DOHH2 (cell line): ENCODE results near the gene PKD2L1.
A peak's percentile ranks its signal among the peaks of the same experiment; 100 is the strongest.

Experiments used
- H3F3A ChIP-seq: fragments of 200-600 bp; sonication (generic), shearing (Covaris generic); 2 replicates; pipeline ENCODE4 v1.6.0; 2016; ENCODE audit warnings: antibody characterized with exemption, mild to moderate bottlenecking; ENCODE audit not compliant: control insufficient read depth, insufficient read depth
- H3K27ac ChIP-seq: fragments of 200-600 bp; sonication (generic); 2 replicates; pipeline ENCODE4 v1.5.1; 2014; ENCODE audit warnings: low read depth, mild to moderate bottlenecking, low read length, moderate library complexity
- H3K27me3 ChIP-seq: fragments of 200-600 bp; sonication (generic); 2 replicates; pipeline ENCODE4 v1.6.1; 2014; ENCODE audit warnings: mild to moderate bottlenecking, low read length, mixed read lengths; ENCODE audit not compliant: control insufficient read depth
- H3K36me3 ChIP-seq: fragments of 200-600 bp; sonication (generic); 2 replicates; pipeline ENCODE4 v1.6.1; 2014; ENCODE audit warnings: mild to moderate bottlenecking, low read length, moderate library complexity, mixed read lengths; ENCODE audit not compliant: control insufficient read depth
- H3K4me1 ChIP-seq: fragments of 200-600 bp; sonication (generic); 2 replicates; pipeline ENCODE4 v1.6.1; 2014; ENCODE audit warnings: mild to moderate bottlenecking, low read length, mixed read lengths; ENCODE audit not compliant: control insufficient read depth
- H3K4me2 ChIP-seq: fragments of 200-600 bp; sonication (generic); 2 replicates; pipeline ENCODE4 v1.6.0; 2014; ENCODE audit warnings: mild to moderate bottlenecking, low read length, moderate library complexity
- H3K4me3 ChIP-seq: fragments of 200-600 bp; sonication (generic); 2 replicates; pipeline ENCODE4 v1.5.1; 2014; ENCODE audit warnings: mild to moderate bottlenecking, low read length, mixed read lengths
- H3K79me2 ChIP-seq: fragments of 200-600 bp; sonication (generic); 2 replicates; pipeline ENCODE4 v1.6.1; 2014; ENCODE audit warnings: mild to moderate bottlenecking, low read length, mixed read lengths; ENCODE audit not compliant: control insufficient read depth
- H3K9me2 ChIP-seq: fragments of 200-600 bp; sonication (generic); replicated peaks from 2 replicates; pipeline ENCODE4 v1.6.1; 2014; ENCODE audit warnings: mild to moderate bottlenecking, low read length, mixed read lengths; ENCODE audit not compliant: control insufficient read depth
- H3K9me3 ChIP-seq: fragments of 200-600 bp; sonication (generic); 2 replicates; pipeline ENCODE4 v1.6.1; 2014; ENCODE audit warnings: antibody characterized with exemption, low read length, mixed read lengths; ENCODE audit not compliant: control insufficient read depth, insufficient read depth
- H4K20me1 ChIP-seq: fragments of 200-600 bp; sonication (generic); 2 replicates; pipeline ENCODE4 v1.6.0; 2014; ENCODE audit warnings: low read depth, mild to moderate bottlenecking, antibody characterized with exemption, low read length, moderate library complexity; ENCODE audit not compliant: control insufficient read depth, insufficient read depth
- EZH2phosphoT487 ChIP-seq: fragments of 200-600 bp; sonication (generic); IDR thresholded peaks from 2 replicates; pipeline ENCODE4 v1.6.1; 2017; ENCODE audit warnings: borderline replicate concordance, mild to moderate bottlenecking, antibody characterized with exemption, low read length, moderate library complexity, mixed read lengths
- TF ChIP-seq, protein P1 (sequence below): fragments of 200-600 bp; sonication (generic); IDR thresholded peaks from one replicate; pipeline ENCODE4 v1.5.1; 2014; ENCODE audit warnings: antibody characterized with exemption, mild to moderate bottlenecking, low read depth, low read length; ENCODE audit not compliant: poor library complexity, severe bottlenecking

The PKD2L1 gene

GRCh38 chr10:100328198-100328597 is 1.8 kb downstream of the PKD2L1 start:
- Histone ChIP-seq H3K27me3 (peaks cover 18% of the 10 kb centered on the region), H3K9me3 (no peaks in the 10 kb centered on the region), H3K9me2 (no peaks in the 10 kb centered on the region), H4K20me1 (no peaks in the 10 kb centered on the region), H3K36me3 (no peaks in the 10 kb centered on the region), H3K79me2 (no peaks in the 10 kb centered on the region), H3K27ac (no peak overlapping the region), H3K4me1 (peaks cover 16% of the 10 kb centered on the region), H3K4me3 (no peak overlapping the region), H3F3A (no peaks in the 10 kb centered on the region), H3K4me2 (no peak overlapping the region)
- no peak for TF ChIP-seq EZH2phosphoT487
- TF ChIP-seq, protein P1, sequence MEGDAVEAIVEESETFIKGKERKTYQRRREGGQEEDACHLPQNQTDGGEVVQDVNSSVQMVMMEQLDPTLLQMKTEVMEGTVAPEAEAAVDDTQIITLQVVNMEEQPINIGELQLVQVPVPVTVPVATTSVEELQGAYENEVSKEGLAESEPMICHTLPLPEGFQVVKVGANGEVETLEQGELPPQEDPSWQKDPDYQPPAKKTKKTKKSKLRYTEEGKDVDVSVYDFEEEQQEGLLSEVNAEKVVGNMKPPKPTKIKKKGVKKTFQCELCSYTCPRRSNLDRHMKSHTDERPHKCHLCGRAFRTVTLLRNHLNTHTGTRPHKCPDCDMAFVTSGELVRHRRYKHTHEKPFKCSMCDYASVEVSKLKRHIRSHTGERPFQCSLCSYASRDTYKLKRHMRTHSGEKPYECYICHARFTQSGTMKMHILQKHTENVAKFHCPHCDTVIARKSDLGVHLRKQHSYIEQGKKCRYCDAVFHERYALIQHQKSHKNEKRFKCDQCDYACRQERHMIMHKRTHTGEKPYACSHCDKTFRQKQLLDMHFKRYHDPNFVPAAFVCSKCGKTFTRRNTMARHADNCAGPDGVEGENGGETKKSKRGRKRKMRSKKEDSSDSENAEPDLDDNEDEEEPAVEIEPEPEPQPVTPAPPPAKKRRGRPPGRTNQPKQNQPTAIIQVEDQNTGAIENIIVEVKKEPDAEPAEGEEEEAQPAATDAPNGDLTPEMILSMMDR: no peak

DNA sequence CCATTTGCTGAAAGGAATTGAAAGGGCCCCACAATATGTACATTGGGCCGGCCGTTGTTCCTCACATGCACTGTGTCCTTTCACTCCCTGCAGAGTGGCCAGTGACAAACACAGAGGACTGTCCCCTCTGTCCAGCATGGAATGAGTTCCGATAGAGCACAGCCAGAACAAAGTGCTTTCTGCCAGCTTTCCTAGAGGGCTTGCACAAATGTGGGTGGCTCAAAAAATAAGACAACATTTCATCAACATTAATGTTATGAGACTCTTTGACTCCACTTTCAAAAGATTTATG is 2.4 kb downstream of the PKD2L1 start:
- Histone ChIP-seq H3K27me3 (peaks cover 14% of the 10 kb centered on the region), H4K20me1 (no peaks in the 10 kb centered on the region), H3K4me2 (no peak overlapping the region; the same call in 1 of the 2 replicates), H3K36me3 (no peaks in the 10 kb centered on the region), H3K79me2 (no peaks in the 10 kb centered on the region), H3K27ac (no peak overlapping the region), H3K4me3 (no peak overlapping the region), H3K9me2 (no peaks in the 10 kb centered on the region), H3K4me1 (peaks cover 16% of the 10 kb centered on the region), H3F3A (no peaks in the 10 kb centered on the region), H3K9me3 (no peaks in the 10 kb centered on the region)
- TF ChIP-seq, protein P1: no peak
- TF ChIP-seq EZH2phosphoT487: no peak

- H3K9me3 ChIP-seq: no peaks in the 10 kb centered on the region
- no peaks in the 10 kb centered on the region for H3F3A ChIP-seq
- H3K4me1 ChIP-seq: peaks cover 16% of the 10 kb centered on the region
- peaks cover 12% of the 10 kb centered on the region for H3K27me3 ChIP-seq
- H4K20me1 ChIP-seq: no peaks in the 10 kb centered on the region
- 0 out of 2 replicates have a peak overlapping the region, but pooled peaks have one; percentile 19 for H3K27ac ChIP-seq
- 0 out of 2 replicates have a peak overlapping the region, but pooled peaks have one; percentile 8 for H3K4me3 ChIP-seq
- H3K4me2 ChIP-seq: peak overlapping the region; percentile 40
- no peaks in the 10 kb centered on the region for H3K36me3 ChIP-seq
- TF ChIP-seq, protein P1: no peak
- TF ChIP-seq EZH2phosphoT487: no peak
- H3K79me2 ChIP-seq: no peaks in the 10 kb centered on the region
- H3K9me2 ChIP-seq: no peaks in the 10 kb centered on the region
Measured at GRCh38 chr10:100327007-100327717, 2.9 kb downstream of the PKD2L1 start.
